Mesodermal cell (in vitro differentiated cells): ENCODE results near the gene FILIP1.

Experiments
- H3K27ac ChIP-seq: 2 replicates; pipeline ENCODE4 v1.7.0; 2013; ENCODE audit warnings: mild to moderate bottlenecking, low read depth, low read length, moderate library complexity; ENCODE audit not compliant: severe bottlenecking
- H3K36me3 ChIP-seq: 2 replicates; pipeline ENCODE4 v1.7.1; 2013; ENCODE audit warnings: mild to moderate bottlenecking, low read length, moderate library complexity; ENCODE audit not compliant: control insufficient read depth, insufficient read depth
- H3K4me1 ChIP-seq: one replicate; pipeline ENCODE4 v1.7.1; 2013; ENCODE audit warnings: mild to moderate bottlenecking, low read length; ENCODE audit not compliant: insufficient read depth, control insufficient read depth, poor library complexity, severe bottlenecking
- H3K4me3 ChIP-seq: 2 replicates; pipeline ENCODE4 v1.7.0; 2013; ENCODE audit warnings: low read length, control low read depth, mild to moderate bottlenecking; ENCODE audit not compliant: insufficient read depth, poor library complexity, severe bottlenecking; ENCODE audit errors: extremely low read depth
- H3K9me3 ChIP-seq: 2 replicates; pipeline ENCODE4 v1.7.1; 2013; ENCODE audit warnings: mild to moderate bottlenecking, low read length, moderate library complexity; ENCODE audit not compliant: control insufficient read depth
- WGBS, 2 experiments: methylation state at CpG; one replicate each; pipeline ENCODE4 v1.1.5; 2013; ENCODE audit warnings: missing lambda C conversion rate in 2 of 2; ENCODE audit not compliant: insufficient coverage in 2 of 2; 5-methylcytosine and 5-hydroxymethylcytosine counted together

FILIP1 gene

DNA sequence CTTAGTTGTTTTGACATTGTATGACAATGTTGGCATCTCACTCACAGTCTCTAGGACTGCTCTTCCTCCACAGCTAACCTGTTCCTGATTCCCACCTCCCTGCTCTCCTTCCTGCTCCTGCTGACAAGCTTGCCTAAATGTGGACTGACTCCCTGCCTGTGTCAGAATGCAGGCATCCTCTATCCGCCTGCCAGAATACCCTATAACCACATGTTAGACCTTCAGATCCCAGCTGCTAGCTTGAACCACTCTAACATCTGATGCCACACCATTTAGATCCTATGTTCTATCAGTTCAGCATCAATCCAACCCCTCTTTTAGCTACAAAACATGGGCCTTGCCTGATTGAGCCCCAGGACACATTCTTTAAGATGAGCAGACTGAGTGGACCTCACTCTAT, 12.2 kb downstream of the FILIP1 start:
- H3K4me1 ChIP-seq, result no peaks in the 10 kb centered on the region
- no peak overlapping the region for H3K4me3 ChIP-seq
- WGBS, 2 experiments, result 64 to 67% methylated on average over 1 of the region's 1 CpG
- no peaks in the 10 kb centered on the region for H3K9me3 ChIP-seq
- H3K36me3 ChIP-seq, result no peaks in the 10 kb centered on the region
- no peak overlapping the region for H3K27ac ChIP-seq

DNA sequence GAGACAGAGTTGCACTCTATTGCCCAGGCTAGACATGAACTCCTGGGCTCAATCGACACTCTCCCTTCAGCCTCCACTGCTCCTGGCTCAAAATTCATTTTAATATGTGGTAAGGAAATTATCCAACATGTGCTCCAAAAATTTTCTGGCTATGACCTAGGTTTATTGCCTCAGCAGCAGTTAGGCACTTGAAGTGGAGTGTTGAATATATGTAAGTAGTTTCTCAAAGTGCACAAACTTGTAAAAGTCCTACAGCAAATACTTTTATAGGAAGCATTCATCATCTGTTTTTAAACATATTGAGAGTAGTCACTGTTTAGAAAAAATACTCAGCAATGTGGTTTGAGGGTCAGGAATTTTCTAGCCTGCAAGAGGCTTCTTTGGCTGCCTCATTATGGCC, 13.2 kb downstream of the FILIP1 start:
- WGBS, 2 experiments, result no CpG with 5 or more reads among the region's 1 CpG
- no peak overlapping the region for H3K4me3 ChIP-seq
- no peak overlapping the region for H3K27ac ChIP-seq
- H3K9me3 ChIP-seq, result no peaks in the 10 kb centered on the region
- H3K4me1 ChIP-seq, result no peaks in the 10 kb centered on the region
- H3K36me3 ChIP-seq, result no peaks in the 10 kb centered on the region

DNA sequence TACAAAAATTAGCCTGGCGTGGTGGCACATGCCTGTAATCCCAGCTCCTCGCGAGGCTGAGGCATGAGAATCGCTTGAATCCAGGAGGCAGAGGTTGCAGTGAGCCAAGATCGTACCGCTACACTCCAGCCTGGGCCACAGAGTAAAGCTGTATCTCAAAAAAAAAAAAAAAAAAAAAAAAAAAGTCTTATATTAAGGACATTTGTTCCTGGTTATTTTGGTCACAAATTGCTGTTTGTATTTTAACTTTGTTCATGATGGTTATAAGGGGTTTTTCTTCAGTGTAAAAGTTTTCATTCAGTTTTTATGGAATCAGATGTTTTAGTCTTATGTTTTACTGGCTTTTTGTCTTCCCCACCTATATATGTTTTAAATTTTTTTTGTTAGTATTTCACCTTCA, 13.9 kb downstream of the FILIP1 start:
- H3K4me3 ChIP-seq, result no peak overlapping the region
- WGBS, 2 experiments, result 85 to 97% methylated on average over 3 to 4 of the region's 6 CpGs

DNA sequence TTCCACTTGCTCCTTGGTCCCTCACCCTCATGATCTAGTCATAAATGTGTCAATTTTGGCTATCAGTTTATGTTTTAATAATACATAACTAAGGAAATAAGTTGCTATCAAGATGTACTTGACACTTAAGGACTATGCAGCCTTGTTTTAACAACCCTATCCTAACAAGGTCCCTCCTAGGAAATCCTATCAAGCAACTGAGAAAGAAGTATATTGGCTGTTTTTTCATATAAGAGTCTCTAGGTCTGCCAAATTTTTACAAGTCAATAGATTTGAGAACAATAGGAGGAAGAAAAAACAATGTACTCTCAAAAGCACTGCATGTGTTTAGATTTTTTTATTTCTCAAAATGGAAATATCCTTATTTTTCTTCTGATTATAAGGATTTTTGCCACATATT, 14.7 kb downstream of the FILIP1 start:
- Histone ChIP-seq H3K27ac (no peak overlapping the region), H3K9me3 (no peaks in the 10 kb centered on the region), H3K4me1 (no peaks in the 10 kb centered on the region), H3K36me3 (no peaks in the 10 kb centered on the region), H3K4me3 (no peak overlapping the region)

More for the DNA sequence above, 13.9 kb downstream of the FILIP1 start:
- H3K4me1 ChIP-seq, result no peaks in the 10 kb centered on the region
- H3K9me3 ChIP-seq, result no peaks in the 10 kb centered on the region
- H3K36me3 ChIP-seq, result no peaks in the 10 kb centered on the region
- H3K27ac ChIP-seq, result no peak overlapping the region

DNA sequence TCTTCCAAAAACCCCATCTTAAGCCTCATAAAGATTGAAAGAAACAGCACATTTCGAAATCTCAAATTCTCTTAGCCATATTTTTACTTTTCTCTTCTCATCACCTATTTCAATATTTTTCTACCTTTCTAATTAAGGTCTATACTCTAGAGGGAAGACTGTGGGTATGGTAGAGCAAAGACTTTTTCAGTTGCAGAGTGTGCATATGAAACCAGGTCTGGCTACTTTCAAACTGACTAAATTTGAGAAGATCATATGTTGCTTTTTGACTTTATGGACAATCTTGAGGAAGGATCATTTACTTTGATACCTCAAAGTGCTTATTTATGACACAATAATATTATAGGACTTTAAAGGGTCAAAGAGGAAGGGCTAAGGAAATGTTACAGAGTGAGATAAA, 20.7 kb downstream of the FILIP1 start:
- Histone ChIP-seq H3K27ac (no peak overlapping the region), H3K4me3 (no peak overlapping the region), H3K36me3 (no peaks in the 10 kb centered on the region), H3K9me3 (no peaks in the 10 kb centered on the region), H3K4me1 (no peaks in the 10 kb centered on the region)
- WGBS, 2 experiments, result 83% methylated on average over 1 of the region's 1 CpG; no CpG with 5 or more reads in 1 of the 2 experiments

DNA sequence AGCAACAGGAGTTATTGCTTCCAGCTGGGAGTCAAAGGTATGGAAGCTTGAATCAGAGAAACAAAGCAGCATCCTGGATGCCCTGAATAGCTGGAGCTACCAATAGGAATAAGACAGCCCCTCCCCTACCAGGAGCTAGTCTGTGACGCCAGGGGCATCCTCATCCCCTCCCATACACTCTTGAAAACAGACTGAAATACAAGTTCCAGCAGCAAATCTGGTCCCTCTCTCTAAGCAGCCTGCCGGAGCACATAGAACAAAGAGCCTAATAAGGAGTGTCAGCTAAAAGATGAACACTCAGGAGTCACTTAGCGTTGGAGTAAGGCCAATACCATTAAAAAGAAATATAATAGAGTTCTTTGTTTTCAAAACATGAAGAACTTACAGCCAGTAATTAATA, 25.6 kb downstream of the FILIP1 start:
- Histone ChIP-seq H3K4me3 (no peak overlapping the region), H3K4me1 (no peaks in the 10 kb centered on the region), H3K9me3 (no peaks in the 10 kb centered on the region), H3K36me3 (no peaks in the 10 kb centered on the region), H3K27ac (no peak overlapping the region)
- WGBS, 2 experiments, result 17% methylated on average over 1 of the region's 3 CpGs; no CpG with 5 or more reads in 1 of the 2 experiments

DNA sequence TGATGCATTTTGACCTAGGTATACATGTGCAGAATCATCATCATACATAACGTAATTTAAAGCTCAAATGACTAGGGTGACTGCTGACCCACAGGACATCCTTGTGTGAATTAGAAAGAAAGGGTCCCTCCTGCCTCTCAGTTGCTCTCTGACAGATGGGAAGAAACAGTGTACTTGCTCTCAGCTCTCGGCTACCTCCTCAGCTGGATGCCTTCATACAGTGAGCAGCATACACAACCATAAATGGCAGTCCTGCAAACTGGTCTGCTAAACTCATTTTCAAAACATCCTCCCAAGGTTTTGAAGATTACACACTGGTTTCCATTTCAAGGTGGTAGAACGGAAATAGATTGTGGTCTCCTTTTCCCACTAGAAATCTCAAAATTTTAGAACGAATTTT, 26.3 kb downstream of the FILIP1 start:
- H3K9me3 ChIP-seq, result no peaks in the 10 kb centered on the region
- H3K27ac ChIP-seq, result no peak overlapping the region

DNA sequence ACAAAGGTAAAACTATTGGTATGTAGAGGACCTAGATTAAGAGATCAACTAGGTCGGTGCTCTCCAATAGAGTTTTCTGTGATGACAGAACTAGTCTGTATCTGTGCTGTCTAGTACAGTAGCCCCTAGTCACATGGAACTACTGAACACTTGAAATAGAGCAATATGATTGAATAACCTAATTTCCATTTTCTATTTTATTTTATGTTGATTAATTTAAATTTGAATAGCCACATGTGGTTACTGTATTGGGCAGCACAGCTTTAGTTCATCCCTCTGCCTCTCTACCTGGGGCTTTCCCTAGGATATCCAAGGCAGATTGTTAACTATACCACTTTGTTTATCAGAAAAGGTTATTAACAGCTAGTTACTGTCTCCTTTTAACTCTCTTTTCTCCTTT, 27.0 kb downstream of the FILIP1 start:
- Histone ChIP-seq H3K36me3 (no peaks in the 10 kb centered on the region), H3K27ac (no peak overlapping the region), H3K4me3 (no peak overlapping the region), H3K9me3 (no peaks in the 10 kb centered on the region), H3K4me1 (no peaks in the 10 kb centered on the region)
- WGBS, 2 experiments, result 83 to 86% methylated on average over 1 of the region's 1 CpG

More for the DNA sequence above, 26.3 kb downstream of the FILIP1 start:
- H3K4me3 ChIP-seq, result no peak overlapping the region
- no peaks in the 10 kb centered on the region for H3K4me1 ChIP-seq
- 92 to 100% methylated on average over 2 of the region's 4 CpGs for WGBS, 2 experiments
- no peaks in the 10 kb centered on the region for H3K36me3 ChIP-seq

DNA sequence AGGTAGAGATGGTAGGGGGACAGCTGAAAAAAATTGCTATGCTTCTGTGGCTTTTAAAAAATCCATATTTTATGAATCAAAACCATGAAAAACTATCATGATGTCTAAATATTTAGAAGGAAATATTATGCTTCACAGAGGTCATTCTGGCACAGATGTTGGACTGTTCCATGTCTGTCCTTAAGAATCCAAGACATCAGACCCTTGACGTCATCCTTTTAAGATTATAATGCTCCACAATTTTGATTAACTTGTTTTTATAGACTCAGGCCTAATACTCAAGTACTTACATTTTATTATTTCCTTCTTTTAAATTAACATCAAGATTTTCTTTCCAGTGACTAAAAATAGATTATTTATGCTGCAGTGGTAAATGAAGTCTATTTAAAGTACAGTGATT, 29.7 kb downstream of the FILIP1 start:
- WGBS, 2 experiments, result 89% methylated on average over 1 of the region's 1 CpG; no CpG with 5 or more reads in 1 of the 2 experiments
- Histone ChIP-seq H3K27ac (no peak overlapping the region), H3K36me3 (no peaks in the 10 kb centered on the region), H3K9me3 (no peaks in the 10 kb centered on the region), H3K4me3 (no peak overlapping the region), H3K4me1 (no peaks in the 10 kb centered on the region)

DNA sequence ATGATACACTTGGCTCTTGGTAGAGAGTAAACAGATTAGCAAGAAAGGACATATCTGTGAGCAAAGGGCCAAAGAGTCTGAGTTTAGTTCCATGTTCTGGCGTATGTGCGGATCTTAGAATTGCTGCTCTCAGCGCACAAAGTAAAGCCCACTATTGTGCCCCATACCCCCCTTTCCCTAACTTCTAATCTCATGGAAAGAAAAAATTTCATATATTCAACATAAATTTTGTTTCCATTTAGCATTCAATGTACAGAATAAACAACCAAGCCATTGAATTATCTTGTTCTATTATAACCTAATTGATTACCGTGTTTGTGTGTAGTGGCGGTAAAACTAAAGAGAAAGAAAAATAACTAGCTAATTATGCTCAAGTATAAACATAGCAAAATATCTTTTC, 30.5 kb downstream of the FILIP1 start:
- H3K36me3 ChIP-seq, result no peaks in the 10 kb centered on the region
- no peaks in the 10 kb centered on the region for H3K4me1 ChIP-seq
- no peak overlapping the region for H3K4me3 ChIP-seq
- WGBS, 2 experiments, result 75 to 86% methylated on average over 3 of the region's 5 CpGs
- no peaks in the 10 kb centered on the region for H3K9me3 ChIP-seq
- no peak overlapping the region for H3K27ac ChIP-seq

DNA sequence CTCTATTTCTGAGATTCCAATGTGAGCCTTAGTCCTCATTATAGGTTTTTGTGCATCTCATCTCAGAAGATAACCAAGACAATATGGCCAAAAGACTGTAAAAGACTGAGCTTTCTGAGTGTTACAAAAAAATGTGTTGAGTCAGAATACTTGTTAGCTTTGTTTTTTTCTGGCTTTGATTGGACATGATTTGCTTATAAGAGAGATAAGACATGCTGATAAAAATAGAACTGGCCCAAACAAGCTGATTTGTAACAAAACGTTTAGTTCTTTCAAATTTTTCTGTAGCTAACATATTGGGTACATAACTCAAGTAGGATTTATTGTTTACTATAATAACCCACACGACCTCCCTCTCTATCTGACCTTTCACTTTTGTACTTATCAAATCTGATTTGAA, 32.9 kb downstream of the FILIP1 start:
- H3K27ac ChIP-seq, result no peak overlapping the region
- H3K36me3 ChIP-seq, result no peaks in the 10 kb centered on the region
- H3K4me1 ChIP-seq, result no peaks in the 10 kb centered on the region
- H3K9me3 ChIP-seq, result no peaks in the 10 kb centered on the region
- H3K4me3 ChIP-seq, result no peak overlapping the region
- WGBS, 2 experiments, result no CpG with 5 or more reads among the region's 2 CpGs

DNA sequence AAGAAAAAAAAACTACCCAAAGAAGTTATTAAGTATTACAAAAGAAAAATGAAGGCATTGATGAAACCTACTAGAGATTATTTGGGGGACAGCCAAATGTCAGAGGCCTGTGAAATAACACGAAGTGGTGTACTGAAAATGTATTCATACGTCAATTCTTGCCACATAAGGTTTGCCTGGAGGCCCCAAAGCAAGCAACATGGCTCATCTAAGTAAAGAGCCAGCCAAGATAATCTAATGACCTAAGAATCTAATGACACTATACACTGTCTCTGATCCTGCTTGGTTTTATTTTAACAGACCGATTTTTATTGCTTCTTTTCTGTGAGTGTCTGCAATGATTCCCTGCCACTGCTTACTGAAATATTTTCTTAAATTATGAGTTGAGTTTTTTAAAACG, 34.7 kb downstream of the FILIP1 start:
- no peaks in the 10 kb centered on the region for H3K4me1 ChIP-seq
- no peaks in the 10 kb centered on the region for H3K36me3 ChIP-seq
- H3K9me3 ChIP-seq, result no peaks in the 10 kb centered on the region
- 88 to 95% methylated on average over 2 of the region's 4 CpGs for WGBS, 2 experiments
- no peak overlapping the region for H3K27ac ChIP-seq
- H3K4me3 ChIP-seq, result no peak overlapping the region
